Left colon (tissue), 2 donors: ENCODE data around the gene ATXN1. TPM values are rescaled to one million over a fixed set of nuclear protein-coding genes. Genes with fewer than 3 reads are reported as not detected.
"Not testable (repeated sequence)": the region's sequence is repeated elsewhere in the genome, so short reads cannot be mapped to it uniquely, and the experiment has no call there.

Experiments used
- ATAC-seq: fragments of 200-7000 bp; cut with Tn5 transposase; one replicate; pipeline ENCODE4 v1.9.1; 2020; ENCODE audit warnings: mild to moderate bottlenecking, moderate library complexity
- DNase-seq, 2 donors: peaks; one replicate each; pipeline ENCODE4 v3.0.0-alpha.2; 2020
- intact Hi-C, 2 donors: fragments of 100-400 bp; cut with DNase I in 1 of 2; cut with micrococcal nuclease in 1 of 2; formaldehyde crosslinking; loops; one replicate each; pipeline versions ENCODE4 v1.11.2 to v1.14.0; 2022; cut with DNase I, micrococcal nuclease
- total RNA-seq, 2 donors: library from RNA; stranded (reverse); fragmentation: NEBNext Ultra II Directional; extraction: Animal tissue kit (Norgen Biotek cat#: 25700); gene quantifications; one replicate each; pipeline ENCODE4 v1.2.1, GENCODE V29; 2021
- donor health status: DM: no; HTN: no; CAD: no.
- donor health status: DM: yes; HTN: yes; CAD: no.

Gene ATXN1
- total RNA-seq, 2 donors from 2014 or later = 26.9 to 55.1 TPM

- no peak for DNase-seq
- intact Hi-C loops = no loop called here
- no peak for ATAC-seq
Measured at GRCh38 chr6:16637635-16638034, 123.6 kb downstream of the ATXN1 start.

GRCh38 chr6:16635810-16636602, 125.3 kb downstream of the ATXN1 start:
- peak in 1 of 2 donors; percentile 30 for DNase-seq
- intact Hi-C loops = no loop called here
- ATAC-seq = peak; percentile 57

GRCh38 chr6:16635291-16635809, 125.9 kb downstream of the ATXN1 start:
- intact Hi-C loops = no loop called here
- ATAC-seq (no peak), DNase-seq (no peak)

DNA sequence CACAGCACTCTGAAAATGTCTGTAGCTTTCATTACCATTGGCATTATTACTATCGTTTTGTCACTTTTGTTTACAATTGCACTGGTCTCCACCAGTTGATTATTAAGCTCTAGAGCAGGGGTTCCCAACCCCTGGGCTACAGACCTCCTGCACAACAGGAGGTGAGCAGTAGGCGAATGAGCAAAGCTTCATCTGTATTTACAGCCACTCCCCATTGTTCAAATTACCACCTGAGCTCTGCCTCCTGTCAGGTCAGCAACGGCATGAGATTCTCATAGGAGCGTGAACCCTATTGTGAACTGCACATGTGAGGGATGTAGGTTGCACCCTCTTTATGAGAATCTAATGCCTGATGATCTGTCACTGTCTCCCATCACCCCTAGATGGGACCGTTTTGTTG, 126.4 kb downstream of the ATXN1 start:
- DNase-seq (no peak), ATAC-seq (no peak)
- intact Hi-C loops = no loop called here

DNA sequence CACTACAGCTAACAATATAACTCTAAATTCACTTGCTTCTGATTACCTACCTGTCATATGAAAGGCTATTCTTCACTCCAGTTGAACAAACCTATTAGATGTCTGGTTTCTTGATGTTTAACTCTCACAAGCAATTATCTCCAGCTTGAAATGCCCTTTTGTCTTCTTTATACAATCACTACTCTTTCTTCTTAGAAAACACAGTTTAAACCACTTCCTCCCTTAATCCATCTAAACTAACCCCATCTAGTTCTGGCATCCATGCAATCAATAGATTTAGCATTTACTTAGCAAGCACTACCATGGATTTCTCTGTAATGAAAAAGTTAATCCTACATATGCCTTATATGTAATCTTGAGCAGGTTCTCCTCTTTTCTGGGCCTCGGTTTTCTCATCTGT, 127.3 kb downstream of the ATXN1 start:
- DNase-seq = no peak
- ATAC-seq = no peak
- intact Hi-C loops = no loop called here

- intact Hi-C loops = no loop called here
- ATAC-seq (no peak), DNase-seq (no peak)
Measured at GRCh38 chr6:16633465-16633864, 127.8 kb downstream of the ATXN1 start.

DNA sequence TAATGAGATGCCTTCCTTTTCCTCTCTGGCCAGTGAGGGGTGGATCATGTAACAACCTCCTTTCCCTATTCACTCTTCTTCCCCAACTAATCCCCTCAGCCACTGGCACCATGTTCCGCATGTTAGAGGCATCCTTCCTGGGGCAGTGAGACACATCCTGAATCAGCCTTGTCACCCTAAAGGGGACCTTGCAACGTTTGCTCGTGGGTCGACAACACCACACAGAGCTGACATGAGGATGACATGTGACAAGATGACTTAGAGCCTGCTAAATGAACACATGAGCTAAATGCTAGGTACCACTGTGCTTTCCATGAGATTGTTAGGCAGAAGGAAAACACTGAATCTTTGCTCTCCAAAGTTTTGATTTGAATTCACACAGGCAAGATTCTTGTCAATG, 129.2 kb downstream of the ATXN1 start:
- intact Hi-C loops = no loop called here
- DNase-seq = no peak
- no peak for ATAC-seq

- no peak for ATAC-seq
- DNase-seq = no peak
- intact Hi-C loops = no loop called here
Measured at GRCh38 chr6:16630026-16630643, 131.1 kb downstream of the ATXN1 start.

- ATAC-seq, DNase-seq, intact Hi-C loops: not testable (repeated sequence)
Measured at GRCh38 chr6:16628580-16628979, 132.7 kb downstream of the ATXN1 start.

DNA sequence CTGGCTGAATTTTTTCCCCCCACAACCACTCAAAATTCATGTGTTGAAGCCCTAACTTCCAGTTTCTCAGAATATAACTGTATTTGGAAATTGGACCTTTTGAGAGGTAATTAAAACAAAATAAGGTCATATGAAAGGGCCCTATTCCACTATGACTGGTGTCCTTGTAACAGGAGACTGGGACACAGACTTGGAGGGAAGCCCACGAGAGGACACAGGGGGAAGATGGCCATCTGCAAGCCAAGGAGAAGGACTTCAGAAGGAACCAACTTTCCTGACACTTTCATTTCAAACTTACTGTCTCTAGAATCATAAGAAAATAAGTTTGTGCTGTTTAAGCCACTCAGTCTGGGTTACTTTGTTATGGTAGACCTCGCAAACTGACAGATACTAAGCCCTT, 134.6 kb downstream of the ATXN1 start:
- intact Hi-C loops = no loop called here
- ATAC-seq = no peak
- DNase-seq = no peak

GRCh38 chr6:16625291-16626265, 135.7 kb downstream of the ATXN1 start:
- ATAC-seq (no peak), DNase-seq (no peak)
- intact Hi-C loops = no loop called here

GRCh38 chr6:16624636-16625290, 136.5 kb downstream of the ATXN1 start:
- intact Hi-C loops = no loop called here
- no peak for ATAC-seq

DNA sequence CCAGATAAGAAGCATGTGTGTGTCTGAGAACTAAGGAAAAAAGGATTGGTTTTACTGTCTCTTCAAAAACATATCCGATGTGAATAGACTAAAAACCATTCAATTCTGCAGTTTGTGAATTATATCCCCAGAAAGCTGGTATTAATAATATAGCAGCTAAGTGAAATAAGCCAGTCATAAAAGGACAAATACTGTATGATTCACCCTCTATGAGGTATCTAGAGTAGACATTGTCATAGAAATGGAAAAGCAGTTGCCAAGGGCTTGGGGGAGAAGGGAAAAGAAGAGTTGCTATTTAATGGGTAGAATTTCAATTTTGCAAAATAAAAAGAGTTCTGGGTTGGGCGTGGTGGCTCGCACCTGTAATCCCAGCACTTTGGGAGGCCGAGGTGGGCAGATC, 137.5 kb downstream of the ATXN1 start:
- no peak for ATAC-seq
- DNase-seq = no peak
- intact Hi-C loops = no loop called here

More at GRCh38 chr6:16624636-16625290, 136.5 kb downstream of the ATXN1 start:
- no peak for DNase-seq

DNA sequence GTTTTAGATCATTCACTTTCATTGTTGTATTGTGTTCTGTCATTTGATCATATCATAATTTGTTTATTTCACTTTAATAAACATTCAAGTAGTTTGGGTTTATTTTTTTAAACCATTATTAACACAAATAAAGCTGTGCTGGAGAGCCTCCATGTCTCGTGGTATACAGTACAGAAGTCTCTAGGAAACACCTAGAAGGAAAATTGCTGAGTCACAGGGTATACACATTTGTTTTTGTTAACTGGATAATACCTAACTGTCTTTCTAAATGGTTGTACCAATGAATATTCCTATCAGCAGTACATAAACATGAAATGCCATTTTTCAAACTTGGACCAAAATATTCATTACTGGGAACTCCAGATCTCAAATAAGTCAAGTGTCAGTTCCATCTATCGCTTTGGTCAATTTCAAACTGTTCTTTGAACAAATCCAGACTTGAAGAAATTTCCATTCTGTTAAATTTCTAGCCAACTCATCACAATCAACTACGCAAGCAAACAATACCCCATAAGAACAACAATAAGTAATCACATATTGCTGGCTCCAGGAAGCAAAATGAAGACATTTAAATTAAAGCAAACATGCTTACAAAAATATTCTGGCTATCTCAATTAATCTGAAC, 138.1 kb downstream of the ATXN1 start:
- ATAC-seq (no peak), DNase-seq (no peak)
- intact Hi-C loops = no loop called here

GRCh38 chr6:16622193-16622592, 139.1 kb downstream of the ATXN1 start:
- ATAC-seq (no peak), DNase-seq (no peak)
- intact Hi-C loops = no loop called here

DNA sequence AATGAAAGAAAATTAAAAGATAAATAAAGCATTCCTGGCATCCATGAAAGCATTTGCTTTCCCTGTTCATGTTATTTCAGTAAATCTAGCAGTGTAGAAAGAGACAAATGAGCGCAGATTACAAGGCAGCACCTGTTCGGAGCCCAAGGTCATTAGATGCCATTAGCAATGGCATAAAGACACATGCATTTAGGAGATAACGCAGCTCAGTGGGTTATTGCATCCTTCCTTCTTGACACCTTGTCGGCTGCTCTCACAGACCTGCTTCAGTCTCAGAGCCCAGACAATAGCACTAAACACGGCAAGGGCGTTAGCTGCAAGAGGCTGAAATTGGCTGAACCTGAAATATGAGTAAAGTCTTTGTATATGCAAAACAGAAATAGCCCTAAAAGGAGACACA, 140.3 kb downstream of the ATXN1 start:
- DNase-seq = no peak
- intact Hi-C loops = no loop called here
- ATAC-seq = no peak

DNA sequence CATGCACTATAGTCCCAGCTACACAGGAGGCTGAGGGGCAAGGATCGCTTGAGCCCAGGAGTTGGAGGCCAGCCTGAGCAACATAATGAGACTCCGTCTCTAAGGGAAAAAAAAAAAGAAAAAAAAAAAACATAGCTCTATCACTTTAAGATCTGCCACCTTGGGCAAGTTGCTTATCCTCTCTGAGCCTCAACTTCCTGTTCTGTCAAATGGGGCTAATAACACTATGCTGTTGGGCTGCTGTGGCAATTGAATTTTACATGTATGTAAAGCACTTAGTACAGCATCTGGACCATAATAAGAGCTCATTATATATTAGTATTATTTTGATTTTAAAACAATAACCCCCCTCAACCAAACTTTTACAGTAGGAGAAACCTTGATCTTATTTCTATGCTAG, 141.5 kb downstream of the ATXN1 start:
- DNase-seq (no peak), ATAC-seq (no peak)
- intact Hi-C loops = no loop called here

DNA sequence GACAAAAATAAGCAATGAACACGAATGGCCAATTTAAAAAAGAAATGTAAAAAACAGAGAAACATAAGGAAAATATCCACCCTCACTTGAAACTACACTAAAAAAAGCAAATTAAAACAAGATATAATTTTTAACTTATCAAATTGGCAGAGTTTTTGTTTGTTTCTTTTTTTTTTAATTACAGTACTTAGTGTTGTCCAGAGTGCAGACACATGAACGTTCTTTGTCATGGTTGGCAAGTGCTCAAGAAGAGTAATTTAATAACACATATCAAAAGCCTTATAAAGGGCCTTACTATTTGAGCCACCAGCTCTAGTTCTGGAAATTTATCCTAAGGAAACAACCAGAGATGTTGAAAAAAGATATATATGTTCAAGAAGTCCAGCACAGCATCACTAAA, 142.3 kb downstream of the ATXN1 start:
- ATAC-seq (no peak), DNase-seq (no peak)
- intact Hi-C loops = no loop called here
